Mucosa of descending colon (tissue), 3 donors: ENCODE data around the gene EIF3M. TPM values are rescaled to one million over a fixed set of nuclear protein-coding genes. Genes with fewer than 3 reads are reported as not detected.
"Not testable (repeated sequence)": the region's sequence is repeated elsewhere in the genome, so short reads cannot be mapped to it uniquely, and the experiment has no call there.

Experiments used
- ATAC-seq: fragments of 200-7000 bp; cut with Tn5 transposase; one replicate; pipeline ENCODE4 v1.9.1; 2020; ENCODE audit warnings: mild to moderate bottlenecking, moderate library complexity
- DNase-seq, 3 donors: peaks; one replicate each; pipeline ENCODE4 v3.0.0-alpha.2; 2020
- H3K36me3 ChIP-seq: fragments of 200-600 bp; one replicate; pipeline ENCODE4 v1.8.0; 2021; ENCODE audit warnings: low read depth, mild to moderate bottlenecking
- H3K4me1 ChIP-seq: fragments of 200-600 bp; one replicate; pipeline ENCODE4 v1.8.0; 2021; ENCODE audit warnings: low read depth, mild to moderate bottlenecking
- H3K4me3 ChIP-seq: fragments of 200-600 bp; one replicate; pipeline ENCODE4 v1.8.0; 2021; ENCODE audit warnings: mild to moderate bottlenecking
- H3K9me3 ChIP-seq: fragments of 200-600 bp; one replicate; pipeline ENCODE4 v1.8.0; 2021; ENCODE audit warnings: mild to moderate bottlenecking
- CTCF ChIP-seq: fragments of 200-600 bp; IDR thresholded peaks from one replicate; pipeline ENCODE4 v1.8.0; 2022; ENCODE audit warnings: antibody characterized with exemption, mild to moderate bottlenecking
- intact Hi-C, 2 donors: fragments of 100-400 bp; cut with DNase I in 1 of 2; cut with micrococcal nuclease in 1 of 2; formaldehyde crosslinking; loops; one replicate each; pipeline versions ENCODE4 v1.11.0 to v1.11.1; 2022; cut with DNase I, micrococcal nuclease
- total RNA-seq, 3 donors: library from RNA; stranded (reverse); fragmentation: NEBNext Ultra II Directional in 2 of 3; extraction: Animal tissue kit (Norgen Biotek cat#: 25700) in 2 of 3; gene quantifications; one replicate each; pipeline versions ENCODE4 v1.2.1 to v1.2.4, GENCODE V29; 2021 to 2023
- donor health status: DM: no; HTN: no; CAD: no; lungs with moderate emphysema.
- donor health status: DM: no; HTN: no; CAD: no.
- donor health status: DM: no; HTN: yes; CAD: no.

The EIF3M gene
- total RNA-seq, 3 donors from 2014 or later, result 132 to 167 (median 162) TPM

- no peaks in the 10 kb centered on the region for H3K9me3 ChIP-seq
- H3K4me3 ChIP-seq, result no peak overlapping the region
- intact Hi-C loops, result no loop called here
- DNase-seq (no peak), ATAC-seq (no peak)
- no peaks in the 10 kb centered on the region for H3K4me1 ChIP-seq
- no peaks in the 10 kb centered on the region for H3K36me3 ChIP-seq
- no peak for TF ChIP-seq CTCF
Measured at GRCh38 chr11:32576456-32576855, 7.2 kb upstream of the EIF3M start.

GRCh38 chr11:32580967-32581366 lies 2.7 kb upstream of the EIF3M start:
- Histone ChIP-seq H3K9me3 (no peaks in the 10 kb centered on the region), H3K4me1 (peaks cover 9% of the 10 kb centered on the region), H3K4me3 (no peak overlapping the region), H3K36me3 (peaks cover 3% of the 10 kb centered on the region)
- no peak for TF ChIP-seq CTCF
- ATAC-seq (no peak), DNase-seq (no peak)
- intact Hi-C loops, result no loop called here

GRCh38 chr11:32581556-32581955 lies 2.1 kb upstream of the EIF3M start:
- TF ChIP-seq CTCF, result no peak
- H3K36me3 ChIP-seq, result peaks cover 3% of the 10 kb centered on the region
- ATAC-seq (peak; percentile 35), DNase-seq (peak in 1 of 3 donors; percentile 11)
- intact Hi-C loops, result no loop called here
- peaks cover 9% of the 10 kb centered on the region for H3K4me1 ChIP-seq
- H3K4me3 ChIP-seq, result no peak overlapping the region
- no peaks in the 10 kb centered on the region for H3K9me3 ChIP-seq

- intact Hi-C loops, result no loop called here
- DNase-seq (no peak), ATAC-seq (no peak)
- no peaks in the 10 kb centered on the region for H3K9me3 ChIP-seq
- H3K4me1 ChIP-seq, result peaks cover 9% of the 10 kb centered on the region
- H3K36me3 ChIP-seq, result peaks cover 3% of the 10 kb centered on the region
- no peak overlapping the region for H3K4me3 ChIP-seq
- no peak for TF ChIP-seq CTCF
Measured at GRCh38 chr11:32584921-32585320, 1.3 kb downstream of the EIF3M start.

GRCh38 chr11:32586576-32587190 lies 3.1 kb downstream of the EIF3M start:
- Histone ChIP-seq H3K36me3 (peaks cover 10% of the 10 kb centered on the region), H3K4me3 (no peak overlapping the region), H3K9me3 (no peaks in the 10 kb centered on the region), H3K4me1 (peaks cover 9% of the 10 kb centered on the region)
- TF ChIP-seq CTCF, result no peak
- intact Hi-C loops, result no loop called here
- ATAC-seq (no peak), DNase-seq (no peak)

- TF ChIP-seq CTCF, result no peak
- peaks cover 7% of the 10 kb centered on the region for H3K36me3 ChIP-seq
- ATAC-seq (no peak), DNase-seq (no peak)
- no peaks in the 10 kb centered on the region for H3K9me3 ChIP-seq
- intact Hi-C loops, result no loop called here
- H3K4me1 ChIP-seq, result no peaks in the 10 kb centered on the region
- H3K4me3 ChIP-seq, result no peak overlapping the region
Measured at GRCh38 chr11:32594272-32594671, 10.6 kb downstream of the EIF3M start.

GRCh38 chr11:32596114-32596513 lies 12.5 kb downstream of the EIF3M start:
- H3K36me3 ChIP-seq, H3K4me3 ChIP-seq, H3K4me1 ChIP-seq, H3K9me3 ChIP-seq, intact Hi-C loops, ATAC-seq, DNase-seq: not testable (repeated sequence)
